ENCODE measurements around the gene CEACAM19. TPM values are rescaled to one million over a fixed set of nuclear protein-coding genes. Genes with fewer than 3 reads are reported as not detected.

The CEACAM19 gene
- total RNA-seq, 2 experiments from 2014 or later: 0.63 to 1.3 TPM

DNA sequence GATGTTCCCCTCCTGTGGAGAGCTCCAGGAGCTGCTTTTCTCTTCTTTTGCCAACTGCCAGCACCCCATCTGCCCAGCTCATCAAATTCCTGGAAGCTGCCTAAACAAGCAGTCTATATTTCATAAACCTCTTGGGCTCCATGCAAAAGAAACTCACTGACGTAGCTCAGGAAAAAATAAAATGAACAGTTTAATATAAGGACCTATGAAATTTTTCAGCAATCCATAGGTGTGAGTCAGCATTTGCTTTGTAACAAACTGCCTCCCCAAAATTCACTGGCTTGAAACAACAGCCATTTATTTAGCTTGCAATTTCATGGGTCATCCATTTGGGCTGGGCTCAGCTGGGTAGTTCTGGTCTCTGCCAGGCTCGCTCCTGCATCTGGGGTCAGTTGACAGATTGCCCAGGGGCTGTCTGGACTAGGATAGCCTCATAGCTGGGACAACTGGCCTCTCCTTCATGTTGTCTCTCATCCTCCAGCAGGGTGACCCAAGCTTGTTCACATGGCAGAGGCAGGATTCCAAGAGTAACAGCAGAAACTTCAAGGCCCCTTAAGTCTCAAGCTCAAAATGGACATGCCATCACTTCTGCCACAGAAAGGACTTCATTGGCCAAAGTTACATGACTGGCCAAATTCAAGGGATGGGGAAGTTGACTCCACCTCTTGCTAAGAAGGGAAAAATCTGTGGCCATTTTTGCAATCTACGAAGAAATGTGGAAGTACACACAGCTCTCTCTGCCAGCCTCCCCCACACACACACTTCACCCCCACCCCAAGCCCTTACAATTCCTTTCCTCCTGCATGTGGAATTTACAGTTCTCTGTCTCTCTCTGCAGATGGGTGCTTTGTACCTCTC, 35.5 kb upstream of the CEACAM19 start:
- ATAC-seq (no peak), DNase-seq (no peak)
- Mint-ChIP-seq H3K9me3 (no peaks in the 10 kb centered on the region), H3K4me3 (no peak overlapping the region), H3K27me3 (peaks cover 10% of the 10 kb centered on the region), H3K27ac (no peak overlapping the region), H3K36me3 (ENCODE audit: low read depth) (no peaks in the 10 kb centered on the region), H3K4me1 (ENCODE audit: low read depth) (no peaks in the 10 kb centered on the region)
- ChIA-PET CTCF (interaction anchor here (0.6 to 1.4 kb wide), 4 partner anchors 19 to 208 kb away, joined by 3 to 5 read pairs (median 3); no protein-coding TSS in a partner anchor), POLR2A (no interaction called here)
- TF ChIP-seq, protein P1, sequence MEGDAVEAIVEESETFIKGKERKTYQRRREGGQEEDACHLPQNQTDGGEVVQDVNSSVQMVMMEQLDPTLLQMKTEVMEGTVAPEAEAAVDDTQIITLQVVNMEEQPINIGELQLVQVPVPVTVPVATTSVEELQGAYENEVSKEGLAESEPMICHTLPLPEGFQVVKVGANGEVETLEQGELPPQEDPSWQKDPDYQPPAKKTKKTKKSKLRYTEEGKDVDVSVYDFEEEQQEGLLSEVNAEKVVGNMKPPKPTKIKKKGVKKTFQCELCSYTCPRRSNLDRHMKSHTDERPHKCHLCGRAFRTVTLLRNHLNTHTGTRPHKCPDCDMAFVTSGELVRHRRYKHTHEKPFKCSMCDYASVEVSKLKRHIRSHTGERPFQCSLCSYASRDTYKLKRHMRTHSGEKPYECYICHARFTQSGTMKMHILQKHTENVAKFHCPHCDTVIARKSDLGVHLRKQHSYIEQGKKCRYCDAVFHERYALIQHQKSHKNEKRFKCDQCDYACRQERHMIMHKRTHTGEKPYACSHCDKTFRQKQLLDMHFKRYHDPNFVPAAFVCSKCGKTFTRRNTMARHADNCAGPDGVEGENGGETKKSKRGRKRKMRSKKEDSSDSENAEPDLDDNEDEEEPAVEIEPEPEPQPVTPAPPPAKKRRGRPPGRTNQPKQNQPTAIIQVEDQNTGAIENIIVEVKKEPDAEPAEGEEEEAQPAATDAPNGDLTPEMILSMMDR (IDR thresholded peaks at IDR 0.05): no peak
- intact Hi-C loops (cut with micrococcal nuclease): no loop called here

DNA sequence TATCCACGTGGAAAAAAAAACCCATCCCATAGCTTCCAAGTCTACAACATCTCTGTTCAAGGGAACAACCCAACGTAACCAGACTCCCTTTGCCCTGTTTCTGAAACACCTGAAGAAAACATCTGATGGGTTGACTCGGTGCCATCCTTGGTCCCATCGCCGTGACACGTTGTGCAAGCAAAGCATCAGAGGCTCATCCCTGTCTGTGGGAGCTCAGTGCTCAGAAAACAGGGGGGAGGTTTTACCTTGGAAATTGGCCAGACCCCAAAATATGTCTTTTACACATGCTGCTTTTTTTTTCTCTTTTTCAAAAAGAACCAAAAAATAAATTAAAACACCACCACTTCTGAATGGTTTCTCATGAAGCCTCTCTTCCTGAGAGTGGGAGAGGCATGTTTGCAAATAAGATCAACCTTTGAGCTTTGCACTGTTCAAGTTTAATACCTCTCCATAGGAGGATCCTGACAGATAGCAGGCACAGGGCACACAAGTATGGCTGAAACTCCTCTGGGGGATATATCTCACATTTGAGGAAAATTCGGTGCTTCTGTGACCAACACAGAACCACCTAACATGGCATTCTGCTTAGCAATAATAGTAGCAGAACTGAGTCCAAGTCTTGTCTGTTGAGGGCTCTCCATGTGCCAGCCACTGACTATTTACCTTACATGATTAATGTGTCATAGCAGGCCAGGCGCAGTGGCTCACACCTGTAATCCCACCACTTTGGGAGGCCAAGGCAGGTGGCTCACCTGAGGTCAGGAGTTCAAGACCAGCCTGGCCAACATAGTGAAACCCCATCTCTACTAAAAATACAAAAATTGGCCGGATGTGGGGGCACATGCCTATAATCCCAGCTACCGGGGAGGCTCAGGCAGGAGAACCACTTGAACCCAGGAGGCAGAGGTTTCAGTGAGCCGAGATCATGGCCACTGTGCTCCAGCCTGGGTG, 34.6 kb upstream of the CEACAM19 start:
- CTCF ChIA-PET: interaction anchor here (0.6 to 1.4 kb wide), 3 partner anchors 18 to 208 kb away, joined by 3 to 5 read pairs (median 3); no protein-coding TSS in a partner anchor

DNA sequence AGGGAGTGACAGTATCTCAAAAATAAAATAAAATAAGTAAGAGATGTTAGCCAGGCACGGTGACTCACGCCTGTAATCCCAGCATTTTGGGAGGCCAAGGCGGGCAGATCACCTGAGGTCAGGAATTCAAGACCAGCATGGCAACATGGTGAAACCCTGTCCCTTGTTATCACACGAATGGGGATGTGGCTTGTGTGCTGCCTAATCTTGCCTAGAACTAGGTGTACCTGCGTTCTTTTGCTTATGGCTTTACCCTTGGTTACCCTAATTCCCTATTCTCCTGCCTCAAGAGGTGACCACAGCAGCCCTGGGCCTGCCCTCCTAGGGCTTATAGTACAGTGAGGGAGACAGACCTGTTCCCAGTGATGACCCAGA, 33.9 kb upstream of the CEACAM19 start:
- no peaks in the 10 kb centered on the region for H3K4me1 Mint-ChIP-seq (ENCODE audit: low read depth)
- ATAC-seq: no peak
- CTCF ChIA-PET: no interaction called here
- intact Hi-C loops (cut with micrococcal nuclease): no loop called here
- peaks cover 18% of the 10 kb centered on the region for H3K27me3 Mint-ChIP-seq
- no peaks in the 10 kb centered on the region for H3K36me3 Mint-ChIP-seq (ENCODE audit: low read depth)
- H3K9me3 Mint-ChIP-seq: no peaks in the 10 kb centered on the region
- POLR2A ChIA-PET: no interaction called here
- H3K4me3 Mint-ChIP-seq: no peak overlapping the region
- TF ChIP-seq, protein P1 (IDR thresholded peaks at IDR 0.05): no peak
- no peak for DNase-seq
- no peak overlapping the region for H3K27ac Mint-ChIP-seq

More for the DNA sequence above, 34.6 kb upstream of the CEACAM19 start:
- intact Hi-C loops (cut with micrococcal nuclease): no loop called here
- DNase-seq (no peak), ATAC-seq (no peak)
- Mint-ChIP-seq H3K36me3 (ENCODE audit: low read depth) (no peaks in the 10 kb centered on the region), H3K4me1 (ENCODE audit: low read depth) (no peaks in the 10 kb centered on the region), H3K4me3 (no peak overlapping the region), H3K27me3 (peaks cover 16% of the 10 kb centered on the region), H3K27ac (no peak overlapping the region), H3K9me3 (no peaks in the 10 kb centered on the region)
- TF ChIP-seq, protein P1 (IDR thresholded peaks at IDR 0.05): no peak
- POLR2A ChIA-PET: no interaction called here

DNA sequence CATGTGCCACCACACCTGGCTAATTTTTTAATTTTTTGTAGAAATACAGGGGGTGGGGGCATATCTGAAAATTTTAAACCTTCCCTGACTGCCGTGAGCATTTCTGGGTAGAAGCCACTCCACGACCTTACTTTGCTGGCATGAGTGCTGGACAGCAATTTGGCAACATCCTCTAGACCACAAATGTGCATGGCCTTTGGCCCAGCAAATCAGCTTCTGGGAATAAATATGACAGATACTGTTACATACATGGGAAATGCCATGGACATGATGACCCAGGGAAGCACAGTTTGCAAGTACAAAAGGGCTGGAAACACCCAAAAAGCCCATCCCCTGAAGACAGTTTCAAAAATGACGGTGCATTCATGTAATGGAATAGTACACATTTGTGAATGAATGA, 30.8 kb upstream of the CEACAM19 start:
- Mint-ChIP-seq H3K27me3 (peaks cover 14% of the 10 kb centered on the region), H3K9me3 (no peaks in the 10 kb centered on the region), H3K36me3 (ENCODE audit: low read depth) (no peaks in the 10 kb centered on the region), H3K4me3 (no peak overlapping the region), H3K27ac (no peak overlapping the region), H3K4me1 (ENCODE audit: low read depth) (peaks cover 6% of the 10 kb centered on the region)
- CTCF ChIA-PET: interaction anchor here (0.7 to 1.3 kb wide), 3 partner anchors 14 to 70 kb away, joined by 3 to 4 read pairs (median 4); no protein-coding TSS in a partner anchor
- TF ChIP-seq, protein P1 (IDR thresholded peaks at IDR 0.05): no peak
- ATAC-seq: no peak
- no peak for DNase-seq
- POLR2A ChIA-PET: no interaction called here
- intact Hi-C loops (cut with micrococcal nuclease): no loop called here
